HAP-1 (cell line): ENCODE data around the gene BTAF1.
A peak's percentile ranks its signal among the peaks of the same experiment; 100 is the strongest.
"Not testable (repeated sequence)": the region's sequence is repeated elsewhere in the genome, so short reads cannot be mapped to it uniquely, and the experiment has no call there.

Source experiments
- DNase-seq, 2 experiments: peaks; one replicate each; pipeline ENCODE4 v3.0.0-alpha.2; 2016 to 2020; ENCODE audit warnings: low spot score in 2 of 2
- H3K27me3 ChIP-seq: fragments of 250-450 bp; sonication (Bioruptor Pico); 2 replicates; pipeline ENCODE4 v1.5.1; 2020; ENCODE audit warnings: low read depth, mild to moderate bottlenecking, moderate library complexity
- H3K36me3 ChIP-seq: fragments of 250-450 bp; sonication (Bioruptor Pico); replicated peaks from 2 replicates; pipeline ENCODE4 v1.5.1; 2020; ENCODE audit warnings: mild to moderate bottlenecking
- H3K4me1 ChIP-seq: fragments of 250-450 bp; sonication (Bioruptor Pico); 2 replicates; pipeline ENCODE4 v1.5.1; 2020; ENCODE audit warnings: mild to moderate bottlenecking
- H3K4me3 ChIP-seq: fragments of 250-450 bp; sonication (Bioruptor Pico); 2 replicates; pipeline ENCODE4 v1.5.1; 2020; ENCODE audit warnings: mild to moderate bottlenecking, moderate library complexity
- H3K9me3 ChIP-seq: fragments of 250-450 bp; sonication (Bioruptor Pico); 2 replicates; pipeline ENCODE4 v1.5.1; 2020; ENCODE audit warnings: mild to moderate bottlenecking, moderate library complexity
- in situ Hi-C: fragments of 300-500 bp; cut with MboI; formaldehyde crosslinking; loops from 3 replicates; pipeline ENCODE4 v1.14.3; 2020; ENCODE audit warnings: low sequenced_read_pairs, inconsistent platforms, mixed read lengths

The BTAF1 gene

DNA sequence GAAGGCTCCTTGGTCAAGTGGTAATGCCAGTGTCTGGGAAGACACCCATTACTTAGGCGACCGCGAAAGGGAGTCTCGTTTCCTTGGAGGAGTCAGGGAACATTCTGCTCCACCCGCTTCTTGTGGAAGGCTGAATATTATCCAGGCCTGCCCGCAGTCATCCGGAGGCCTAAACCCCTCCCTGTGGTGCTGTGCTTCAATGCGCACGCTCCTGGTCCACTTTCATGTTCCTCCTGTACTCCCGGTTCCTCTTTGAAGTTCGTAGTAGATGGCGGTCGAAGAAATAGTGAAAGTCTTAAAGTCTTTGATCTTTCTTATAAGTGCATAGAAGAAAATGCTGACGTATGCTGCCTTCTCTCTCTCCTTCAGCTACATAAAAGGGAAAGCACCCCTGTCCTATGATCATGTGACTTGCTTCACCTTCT lies 29.3 kb upstream of the BTAF1 start:
- H3K9me3 ChIP-seq, H3K36me3 ChIP-seq, H3K4me1 ChIP-seq, in situ Hi-C loops, DNase-seq, H3K4me3 ChIP-seq, H3K27me3 ChIP-seq: not testable (repeated sequence)

DNA sequence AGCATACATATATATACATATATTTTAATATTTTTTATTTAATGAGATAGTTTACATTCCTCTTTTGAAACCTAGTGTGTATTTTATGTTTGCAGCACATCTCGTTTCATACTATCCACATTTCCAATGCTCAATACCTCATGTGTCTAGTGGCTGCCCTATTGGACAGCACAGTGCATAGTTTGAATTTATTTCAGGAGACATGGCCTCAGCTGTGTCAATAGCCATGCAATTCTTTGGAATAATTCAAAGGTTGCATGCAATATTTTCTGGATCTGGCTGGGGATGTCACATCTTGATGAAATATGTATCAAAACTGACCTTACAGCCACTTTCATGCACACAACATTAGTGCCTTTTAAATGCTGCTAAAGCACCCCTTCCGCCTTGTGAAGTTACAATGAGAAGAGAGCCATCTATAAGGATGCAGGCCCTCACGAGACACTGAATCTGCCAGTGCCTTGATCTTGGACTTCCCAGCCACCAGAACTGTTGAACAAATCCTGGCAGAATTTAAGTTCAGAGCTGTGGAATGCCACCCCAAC lies 27.3 kb upstream of the BTAF1 start:
- no peaks in the 10 kb centered on the region for H3K9me3 ChIP-seq
- H3K27me3 ChIP-seq: no peaks in the 10 kb centered on the region
- in situ Hi-C loops: no loop called here
- H3K4me3 ChIP-seq: no peak overlapping the region
- DNase-seq: no peak
- H3K36me3 ChIP-seq: no peaks in the 10 kb centered on the region
- H3K4me1 ChIP-seq: peaks cover 4% of the 10 kb centered on the region; the same call in 1 of the 2 replicates

GRCh38 chr10:91897421-91897820 lies 26.1 kb upstream of the BTAF1 start:
- in situ Hi-C loops: no loop called here

DNA sequence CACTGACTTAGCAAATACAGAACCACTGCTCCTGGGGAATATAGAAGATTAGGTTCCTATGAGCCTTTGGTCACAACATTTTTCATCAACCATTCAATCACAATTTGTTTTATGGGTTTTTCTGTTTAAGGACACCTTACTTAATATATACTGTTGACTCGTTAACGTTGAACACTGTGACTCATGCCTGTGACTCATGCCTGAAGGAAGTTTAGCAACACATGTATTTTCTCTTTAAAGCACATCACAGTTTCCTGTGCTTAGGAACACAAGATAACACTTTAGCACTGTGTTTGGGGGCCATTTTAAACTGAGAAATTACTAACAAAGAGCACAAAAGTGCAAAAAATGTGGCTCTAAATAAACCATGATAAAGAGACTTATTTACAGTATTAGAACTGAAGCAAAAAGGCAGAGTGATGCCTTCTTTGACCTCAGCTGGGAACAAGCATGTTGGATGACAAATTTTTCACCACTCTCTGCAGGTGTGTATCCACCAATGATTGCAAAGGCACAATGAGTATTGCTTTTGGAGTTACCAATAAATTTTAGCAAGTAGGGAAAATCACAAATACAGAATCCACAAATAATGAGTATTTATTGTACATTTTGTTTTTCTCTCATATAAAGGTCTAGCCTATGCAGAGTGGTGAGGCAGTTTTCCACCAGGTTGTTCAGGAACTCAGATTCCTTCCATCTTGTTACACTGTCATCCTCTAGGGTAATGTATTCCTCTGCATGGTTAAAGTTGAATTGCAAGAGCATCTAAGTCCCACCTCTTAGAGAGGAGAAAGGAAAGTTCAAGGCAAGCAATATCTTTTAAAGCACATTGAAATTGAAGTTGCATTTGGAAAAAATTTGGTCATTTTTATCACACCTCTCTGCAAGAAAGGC lies 21.5 kb upstream of the BTAF1 start:
- Histone ChIP-seq H3K4me3 (no peak overlapping the region), H3K36me3 (no peaks in the 10 kb centered on the region; the same call in 1 of the 2 replicates), H3K9me3 (no peaks in the 10 kb centered on the region), H3K4me1 (peaks cover 4% of the 10 kb centered on the region; the same call in 1 of the 2 replicates), H3K27me3 (no peaks in the 10 kb centered on the region)
- DNase-seq: no peak
- in situ Hi-C loops: loop anchor here (25.0 kb wide), 3 partner anchors 515 to 990 kb away; partner anchors contain the start of gene ANKRD1

More at GRCh38 chr10:91897421-91897820, 26.1 kb upstream of the BTAF1 start:
- H3K4me1 ChIP-seq: peaks cover 4% of the 10 kb centered on the region; the same call in 1 of the 2 replicates
- H3K27me3 ChIP-seq: no peaks in the 10 kb centered on the region
- H3K9me3 ChIP-seq: no peaks in the 10 kb centered on the region
- H3K4me3 ChIP-seq: no peak overlapping the region
- DNase-seq: no peak
- no peaks in the 10 kb centered on the region; the same call in 1 of the 2 replicates for H3K36me3 ChIP-seq

DNA sequence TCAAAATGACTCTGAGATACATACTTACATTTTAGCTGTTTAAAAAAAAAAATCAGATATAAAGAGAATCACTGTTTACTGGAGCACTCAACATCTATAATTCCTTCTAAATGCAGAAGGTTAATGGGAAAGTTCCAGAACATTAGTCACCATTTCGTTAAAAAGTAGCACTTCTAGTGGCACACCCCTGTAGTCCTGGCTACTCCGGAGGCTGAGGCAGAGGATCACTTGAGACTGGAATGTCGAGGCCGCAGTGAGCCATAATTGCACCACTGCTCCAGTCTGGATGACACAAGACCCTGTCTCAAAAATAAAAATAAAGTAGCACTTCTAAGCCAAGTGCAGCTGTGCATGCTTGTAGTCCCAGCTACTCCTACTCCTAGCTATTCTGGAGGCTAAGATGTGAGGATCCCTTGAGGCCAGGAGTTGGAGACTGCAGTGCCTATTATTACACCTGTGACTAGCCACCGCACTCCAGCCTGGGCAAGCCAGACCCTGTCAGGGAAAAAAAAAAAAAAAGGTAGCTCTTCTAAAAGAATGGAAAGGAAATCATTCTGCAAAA lies 16.5 kb upstream of the BTAF1 start:
- in situ Hi-C loops: loop anchor here (25.0 kb wide), 3 partner anchors 520 to 995 kb away; partner anchors contain the start of gene ANKRD1
- no peaks in the 10 kb centered on the region for H3K27me3 ChIP-seq
- H3K4me1 ChIP-seq: peaks cover 9% of the 10 kb centered on the region
- no peak overlapping the region for H3K4me3 ChIP-seq
- H3K9me3 ChIP-seq: no peaks in the 10 kb centered on the region
- no peak for DNase-seq
- H3K36me3 ChIP-seq: no peaks in the 10 kb centered on the region

- in situ Hi-C loops: loop anchor here (25.0 kb wide), 3 partner anchors 521 to 996 kb away; partner anchors contain the start of gene ANKRD1
Observed at GRCh38 chr10:91907914-91908336, 15.6 kb upstream of the BTAF1 start.

DNA sequence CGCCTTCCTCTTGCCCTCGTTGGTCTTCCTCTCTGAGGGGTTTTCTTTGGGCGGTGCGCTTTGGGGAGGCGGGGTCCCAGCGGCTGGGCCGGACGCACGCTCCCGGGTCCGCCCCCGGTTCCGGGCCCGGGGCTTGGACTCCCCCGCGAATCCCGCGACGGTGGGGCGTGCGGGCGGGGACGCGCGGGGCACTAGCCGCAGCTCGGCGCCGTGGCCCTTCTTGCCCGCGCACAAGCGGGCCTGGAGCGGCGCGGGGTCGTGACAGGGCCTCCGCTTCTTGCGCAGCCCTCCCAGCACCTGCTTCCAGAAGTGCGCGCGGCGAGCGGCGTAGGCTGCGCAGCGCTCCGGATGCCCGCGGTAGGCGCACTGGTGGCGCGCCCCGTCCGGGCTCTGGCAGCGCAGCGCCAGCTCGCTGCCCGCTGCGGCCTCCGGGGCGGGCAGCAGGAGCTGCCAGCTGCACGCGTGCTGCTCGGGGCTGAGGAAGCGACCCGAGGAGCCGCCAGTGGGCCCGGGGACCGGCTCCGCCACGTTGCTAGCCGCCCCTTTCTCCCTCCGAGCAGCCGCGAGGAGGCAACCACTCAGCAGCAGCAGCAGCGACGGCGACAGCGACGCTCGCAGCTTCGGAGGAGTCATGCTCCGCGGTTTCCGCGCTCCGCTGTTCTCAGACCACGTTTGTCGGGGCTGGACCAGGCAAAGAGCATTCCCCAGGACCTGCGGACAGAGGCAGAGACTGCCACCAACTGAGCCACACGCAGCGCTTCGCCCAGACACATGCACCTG lies 15.0 kb upstream of the BTAF1 start:
- in situ Hi-C loops: loop anchor here (25.0 kb wide), 3 partner anchors 521 to 996 kb away; partner anchors contain the start of gene ANKRD1
- H3K9me3 ChIP-seq: no peaks in the 10 kb centered on the region
- peak overlapping the region; percentile 54 for H3K4me3 ChIP-seq
- no peaks in the 10 kb centered on the region for H3K27me3 ChIP-seq
- no peaks in the 10 kb centered on the region for H3K36me3 ChIP-seq
- DNase-seq: peak; percentile 80 to 89
- H3K4me1 ChIP-seq: peaks cover 9% of the 10 kb centered on the region

More at GRCh38 chr10:91907914-91908336, 15.6 kb upstream of the BTAF1 start:
- H3K4me1 ChIP-seq: peaks cover 9% of the 10 kb centered on the region
- peak; percentile 21 to 46 for DNase-seq
- H3K36me3 ChIP-seq: no peaks in the 10 kb centered on the region
- H3K4me3 ChIP-seq: peak overlapping the region; percentile 54
- no peaks in the 10 kb centered on the region for H3K27me3 ChIP-seq
- H3K9me3 ChIP-seq: no peaks in the 10 kb centered on the region

DNA sequence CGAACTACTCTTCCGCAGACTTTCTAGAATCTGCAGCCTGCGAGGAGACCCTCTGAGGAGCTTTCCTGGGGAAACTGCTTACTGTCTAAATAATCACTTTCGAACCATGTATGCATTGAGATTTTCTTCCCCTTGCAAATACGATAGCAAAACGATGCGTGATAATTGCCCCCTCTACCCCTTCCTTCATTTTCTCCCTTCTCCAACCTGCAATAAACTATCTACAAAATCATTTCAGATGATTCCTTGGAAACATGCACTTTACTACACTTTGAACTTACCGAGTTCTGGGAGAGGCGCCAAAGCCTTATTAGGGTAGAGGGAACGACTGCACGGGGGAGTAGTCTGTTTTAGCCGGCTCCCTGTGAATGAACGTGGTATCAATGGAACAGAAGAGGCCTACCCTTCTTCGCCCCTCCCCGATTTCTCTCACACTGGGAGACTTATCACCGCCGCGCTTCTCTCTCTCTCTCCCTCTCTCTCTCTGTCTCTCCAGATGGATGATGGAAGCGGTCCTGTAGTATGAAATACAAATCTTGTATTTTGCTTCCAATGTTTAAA lies 14.4 kb upstream of the BTAF1 start, which contains the start of gene FGFBP3:
TSS of gene FGFBP3 (minus strand) at position 370 of the 561 bp plus-strand sequence. CDS start 517 bp downstream, outside the sequence.
- Histone ChIP-seq H3K27me3 (no peaks in the 10 kb centered on the region), H3K4me3 (peak within 1 kb of the TSS; percentile 54), H3K4me1 (peaks cover 9% of the 10 kb centered on the region), H3K9me3 (no peaks in the 10 kb centered on the region), H3K36me3 (no peaks in the 10 kb centered on the region)
- in situ Hi-C loops: loop anchor here (25.0 kb wide), 3 partner anchors 522 to 997 kb away; partner anchors contain the start of gene ANKRD1
- peak; percentile 81 to 83 for DNase-seq

DNA sequence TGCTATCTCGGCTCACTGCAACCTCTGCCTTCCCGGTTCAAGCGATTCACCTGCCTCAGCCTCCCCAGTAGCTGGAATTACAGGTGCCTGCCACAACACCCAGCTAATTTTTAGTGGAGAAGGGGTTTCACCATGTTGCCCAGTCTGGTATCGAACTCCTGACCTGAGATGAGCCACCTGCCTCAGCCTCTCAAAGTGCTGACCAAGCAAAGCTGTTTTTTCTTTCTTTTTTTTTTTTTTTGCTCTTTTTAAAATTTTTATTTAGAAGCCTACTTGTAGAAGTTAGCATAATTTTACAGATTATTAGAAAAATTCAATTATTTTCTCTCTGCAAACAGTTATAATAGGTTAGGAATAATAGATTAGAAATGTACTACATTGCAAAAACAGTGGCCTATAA lies 13.1 kb upstream of the BTAF1 start:
- Histone ChIP-seq H3K27me3 (no peaks in the 10 kb centered on the region), H3K36me3 (no peaks in the 10 kb centered on the region), H3K4me1 (peaks cover 9% of the 10 kb centered on the region), H3K4me3 (no peak overlapping the region), H3K9me3 (no peaks in the 10 kb centered on the region)
- no peak for DNase-seq
- in situ Hi-C loops: loop anchor here (25.0 kb wide), 3 partner anchors 523 to 998 kb away; partner anchors contain the start of gene ANKRD1

GRCh38 chr10:91919651-91920050 lies 3.9 kb upstream of the BTAF1 start:
- peaks cover 10% of the 10 kb centered on the region for H3K27me3 ChIP-seq
- peaks cover 4% of the 10 kb centered on the region for H3K4me1 ChIP-seq
- in situ Hi-C loops: loop anchor here (25.0 kb wide), 3 partner anchors 532 to 1007 kb away; partner anchors contain the start of gene ANKRD1
- H3K36me3 ChIP-seq: no peaks in the 10 kb centered on the region
- no peak overlapping the region for H3K4me3 ChIP-seq
- DNase-seq: no peak
- no peaks in the 10 kb centered on the region for H3K9me3 ChIP-seq

GRCh38 chr10:91924212-91925021 lies 847 bp downstream of the BTAF1 start:
- in situ Hi-C loops: loop anchor here (25.0 kb wide), 3 partner anchors 537 to 1012 kb away; partner anchors contain the start of gene ANKRD1

GRCh38 chr10:91925022-91925320 lies 1.4 kb downstream of the BTAF1 start:
- Histone ChIP-seq H3K4me1 (peaks cover 4% of the 10 kb centered on the region), H3K9me3 (no peaks in the 10 kb centered on the region), H3K27me3 (0 out of 2 replicates have a peak, but pooled peaks cover 3% of the 10 kb centered on the region), H3K4me3 (peak overlapping the region; percentile 68), H3K36me3 (no peaks in the 10 kb centered on the region; the same call in none of the 2 replicates)
- in situ Hi-C loops: no loop called here
- no peak for DNase-seq

More at GRCh38 chr10:91924212-91925021, 847 bp downstream of the BTAF1 start:
- H3K9me3 ChIP-seq: no peaks in the 10 kb centered on the region
- 0 out of 2 replicates have a peak, but pooled peaks cover 3% of the 10 kb centered on the region for H3K27me3 ChIP-seq
- peaks cover 4% of the 10 kb centered on the region for H3K4me1 ChIP-seq
- H3K4me3 ChIP-seq: peak overlapping the region; percentile 68
- peak in 1 of 2 experiments; percentile 8 for DNase-seq
- H3K36me3 ChIP-seq: no peaks in the 10 kb centered on the region; the same call in none of the 2 replicates
